Right lobe of liver (tissue), 6 donors: ENCODE measurements around the gene PRSS36. TPM values are rescaled to one million over a fixed set of nuclear protein-coding genes. Genes with fewer than 3 reads are reported as not detected.

Experiments
- ATAC-seq, 4 donors: fragments of 200-7000 bp; cut with Tn5 transposase; one replicate each; pipeline ENCODE4 v1.9.1; 2020; ENCODE audit warnings: mild to moderate bottlenecking in 4 of 4, moderate library complexity in 4 of 4
- DNase-seq, 3 donors: peaks; one replicate each; pipeline ENCODE4 v3.0.0-alpha.2; 2020
- H3K27ac ChIP-seq, 3 donors: fragments of 200-600 bp; one replicate each; pipeline ENCODE4 v1.8.0; 2022
- H3K27me3 ChIP-seq, 2 donors: fragments of 200-600 bp; one replicate each; pipeline ENCODE4 v1.8.0; 2022
- H3K36me3 ChIP-seq, 4 donors: fragments of 200-600 bp; sonication (generic) in 1 of 4; one replicate each; pipeline versions ENCODE4 v1.5.1 to v1.8.0; 2017 to 2022; ENCODE audit warnings: control low read depth in 1 of 4
- H3K4me1 ChIP-seq, 4 donors: fragments of 200-600 bp; sonication (generic) in 1 of 4; one replicate each; pipeline versions ENCODE4 v1.5.1 to v1.8.0; 2017 to 2022; ENCODE audit warnings: control low read depth in 1 of 4
- H3K4me3 ChIP-seq, 3 donors: fragments of 200-600 bp; one replicate each; pipeline ENCODE4 v1.8.0; 2022
- H3K9me3 ChIP-seq, 4 donors: fragments of 200-600 bp; sonication (generic) in 1 of 4; one replicate each; pipeline versions ENCODE4 v1.5.1 to v1.8.0; 2017 to 2022; ENCODE audit warnings: control low read depth in 1 of 4
- POLR2A ChIP-seq: fragments of 450-650 bp; IDR thresholded peaks from one replicate; pipeline ENCODE4 v1.6.1; 2017; ENCODE audit warnings: antibody characterized with exemption, mild to moderate bottlenecking
- whole genome bisulfite sequencing: methylation state at CpG from one replicate; pipeline ENCODE4 v1.1.6; 2018; ENCODE audit warnings: low coverage, low lambda C conversion rate; ENCODE audit not compliant: insufficient coverage; ENCODE audit errors: missing lambda C conversion rate; 5-methylcytosine and 5-hydroxymethylcytosine counted together
- intact Hi-C, 2 donors: fragments of 100-400 bp; cut with DNase I; formaldehyde crosslinking; loops; one replicate each; pipeline versions ENCODE4 v1.11.2 to v1.14.1; 2022
- small RNA-seq, 2 experiments: library from RNA; depleted of rRNA; stranded (forward); fragments of <200 nt; gene quantifications; one replicate each; pipeline ENCODE3, GENCODE V24; 2016
- total RNA-seq, 6 experiments: library from RNA; depleted of rRNA in 2 of 6; stranded (reverse); fragments of >200 nt in 2 of 6; fragmentation: NEBNext Ultra II Directional in 3 of 6; extraction: Animal tissue kit (Norgen Biotek cat#: 25700) in 3 of 6; gene quantifications; one replicate each; pipeline versions ENCODE4 v1.1.0 to v1.2.4, GENCODE V29; 2016 to 2023
- TF ChIP-seq, protein P1 (sequence below), 4 donors: fragments of 200-600 bp in 3 of 4; fragments of 450-650 bp in 1 of 4; IDR thresholded peaks; one replicate each; pipeline versions ENCODE4 v1.5.1 to v1.8.0; 2016 to 2022; ENCODE audit warnings: antibody characterized with exemption in 4 of 4, mild to moderate bottlenecking in 2 of 4
- donor health status: DM: no; HTN: yes; CAD: no.
- donor health status: DM: no; HTN: no; CAD: no.
- donor health status: DM: no; HTN: no; CAD: no.
- donor health status: DM: no; HTN: yes; CAD: no.
- donor health status: DM: no; HTN: yes; CAD: no.

Gene PRSS36
- total RNA-seq, 6 experiments from 2014 or later, result 0.25 to 1.6 (median 1.0) TPM

DNA sequence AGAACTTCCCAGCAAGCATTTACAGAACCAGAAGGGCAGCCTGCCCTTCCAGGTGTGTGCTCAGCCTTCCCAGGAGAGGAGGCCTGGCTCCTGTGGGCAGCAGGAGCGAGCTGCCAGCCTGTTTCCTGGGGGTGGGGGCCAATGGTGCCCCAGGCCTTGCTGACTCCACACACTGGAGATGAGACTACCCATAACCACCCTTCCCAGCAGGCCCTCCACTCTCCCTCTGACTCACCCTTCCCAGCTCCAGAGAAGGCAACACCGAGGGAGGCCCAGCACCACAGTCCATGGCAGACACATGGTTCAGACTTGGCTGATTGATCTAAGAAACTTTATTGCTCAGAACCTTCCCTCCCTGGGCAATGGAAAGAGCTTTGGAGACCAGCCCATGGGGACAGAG is 59.3 kb downstream of the PRSS36 start:
- Histone ChIP-seq H3K4me3 (no peak overlapping the region), H3K27ac (no peak overlapping the region), H3K4me1 (peaks cover 0 to 15% (median 0%) of the 10 kb centered on the region in 4 donors), H3K9me3 (no peaks in the 10 kb centered on the region), H3K27me3 (no peaks in the 10 kb centered on the region), H3K36me3 (peaks cover 0 to 54% (median 24%) of the 10 kb centered on the region in 4 donors)
- ATAC-seq, result no peak
- no peak for TF ChIP-seq POLR2A
- TF ChIP-seq, protein P1, sequence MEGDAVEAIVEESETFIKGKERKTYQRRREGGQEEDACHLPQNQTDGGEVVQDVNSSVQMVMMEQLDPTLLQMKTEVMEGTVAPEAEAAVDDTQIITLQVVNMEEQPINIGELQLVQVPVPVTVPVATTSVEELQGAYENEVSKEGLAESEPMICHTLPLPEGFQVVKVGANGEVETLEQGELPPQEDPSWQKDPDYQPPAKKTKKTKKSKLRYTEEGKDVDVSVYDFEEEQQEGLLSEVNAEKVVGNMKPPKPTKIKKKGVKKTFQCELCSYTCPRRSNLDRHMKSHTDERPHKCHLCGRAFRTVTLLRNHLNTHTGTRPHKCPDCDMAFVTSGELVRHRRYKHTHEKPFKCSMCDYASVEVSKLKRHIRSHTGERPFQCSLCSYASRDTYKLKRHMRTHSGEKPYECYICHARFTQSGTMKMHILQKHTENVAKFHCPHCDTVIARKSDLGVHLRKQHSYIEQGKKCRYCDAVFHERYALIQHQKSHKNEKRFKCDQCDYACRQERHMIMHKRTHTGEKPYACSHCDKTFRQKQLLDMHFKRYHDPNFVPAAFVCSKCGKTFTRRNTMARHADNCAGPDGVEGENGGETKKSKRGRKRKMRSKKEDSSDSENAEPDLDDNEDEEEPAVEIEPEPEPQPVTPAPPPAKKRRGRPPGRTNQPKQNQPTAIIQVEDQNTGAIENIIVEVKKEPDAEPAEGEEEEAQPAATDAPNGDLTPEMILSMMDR (IDR thresholded peaks at IDR 0.05), result no peak
- 78% methylated on average over 1 of the region's 2 CpGs for WGBS
- DNase-seq, result no peak
- intact Hi-C loops, result loop anchor here in 1 of 2 donors (5.0 kb wide), 1 partner anchor 108 kb away; no protein-coding TSS in a partner anchor

DNA sequence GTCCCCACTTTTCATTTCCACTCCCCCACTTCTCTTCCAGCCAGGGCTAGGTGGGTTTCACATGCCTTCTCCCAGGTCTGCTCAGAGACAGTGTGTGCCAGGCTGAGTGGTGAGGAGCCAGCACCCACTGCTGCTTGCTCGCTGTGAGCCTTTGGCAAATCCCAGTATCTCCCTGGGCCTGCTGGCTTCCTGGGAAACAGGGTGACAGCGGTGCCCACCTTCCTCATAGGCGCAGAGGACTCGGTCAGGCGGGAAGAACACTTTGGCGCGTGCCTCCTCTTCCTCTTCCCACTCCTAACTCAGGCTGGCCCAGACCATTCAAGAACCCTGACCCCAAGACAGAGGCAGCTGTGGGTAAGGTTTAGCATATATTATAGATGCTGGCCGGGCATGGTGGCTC is 60.7 kb downstream of the PRSS36 start:
- TF ChIP-seq, protein P1 (IDR thresholded peaks at IDR 0.05), result no peak

More for the DNA sequence above, 60.7 kb downstream of the PRSS36 start:
- Histone ChIP-seq H3K27me3 (no peaks in the 10 kb centered on the region), H3K4me1 (peaks cover 0 to 9% (median 0%) of the 10 kb centered on the region in 4 donors), H3K27ac (no peak overlapping the region), H3K4me3 (no peak overlapping the region), H3K9me3 (no peaks in the 10 kb centered on the region), H3K36me3 (peaks cover 0 to 65% (median 29%) of the 10 kb centered on the region in 4 donors)
- ATAC-seq, result no peak
- DNase-seq, result no peak
- intact Hi-C loops, result loop anchor here in 1 of 2 donors (10.0 kb wide), 1 partner anchor 104 kb away; the partner anchor contains the start of gene HSD3B7
- WGBS, result no CpG with 5 or more reads among the region's 8 CpGs

Small RNAs within 50 kb of the gene (small RNA-seq; reads per million reads assigned to genes)
- gene AC009088.4 (0 reads per million in 2 experiments), gene NDUFA3P6 (0 reads per million in 2 experiments)

Other genes starting within 250 kb of the PRSS36 start
- gene FBXL19, start 226.5 kb downstream of the PRSS36 start, total RNA-seq, result 1 to 10 TPM; 2.8 to 8.0 (median 3.4) TPM
- 10 to 100 TPM; 27.7 to 56.6 (median 31.6) TPM for gene ORAI3, start 201.0 kb downstream of the PRSS36 start, total RNA-seq
- gene SETD1A, start 192.3 kb downstream of the PRSS36 start, total RNA-seq, result 1 to 10 TPM; 3.7 to 7.4 (median 6.9) TPM
- 100 to 1,000 TPM in 3 of 6 experiments, 10 to 100 TPM in 3; 54.6 to 219 (median 86.9) TPM for gene HSD3B7, start 164.9 kb downstream of the PRSS36 start, total RNA-seq
- 1 to 10 TPM in 4 of 6 experiments, under 1 TPM in 2; 0.61 to 4.5 (median 2.6) TPM for gene STX1B, start 139.4 kb downstream of the PRSS36 start, total RNA-seq
- 10 to 100 TPM; 18.8 to 52.8 (median 23.6) TPM for gene STX4, start 116.5 kb downstream of the PRSS36 start, total RNA-seq
- gene ZNF668, start 75.8 kb downstream of the PRSS36 start, total RNA-seq, result 1 to 10 TPM; 2.0 to 4.6 (median 3.5) TPM
- 1 to 10 TPM; 4.2 to 5.0 (median 4.5) TPM for gene ZNF646, start 75.6 kb downstream of the PRSS36 start, total RNA-seq
- 10 to 100 TPM in 1 of 6 experiments, 1 to 10 TPM in 5; 2.3 to 14.8 (median 3.9) TPM for gene PRSS53, start 61.1 kb downstream of the PRSS36 start, total RNA-seq
- 100 to 1,000 TPM; 102 to 297 (median 199) TPM for gene VKORC1, start 55.3 kb downstream of the PRSS36 start, total RNA-seq
- 10 to 100 TPM; 34.8 to 61.5 (median 41.8) TPM for gene BCKDK, start 41.7 kb downstream of the PRSS36 start, total RNA-seq
- 10 to 100 TPM; 20.4 to 29.9 (median 25.2) TPM for gene KAT8, start 32.4 kb downstream of the PRSS36 start, total RNA-seq
- gene PRSS8, start 14.3 kb downstream of the PRSS36 start, total RNA-seq, result 10 to 100 TPM in 4 of 6 experiments, 1 to 10 TPM in 2; 5.6 to 20.0 (median 13.1) TPM
- 10 to 100 TPM; 18.7 to 69.7 (median 40.4) TPM for gene FUS, start 30.1 kb upstream of the PRSS36 start, total RNA-seq
- gene PYCARD, start 52.7 kb upstream of the PRSS36 start, total RNA-seq, result 10 to 100 TPM in 3 of 6 experiments, 1 to 10 TPM in 3; 5.7 to 14.9 (median 9.6) TPM
- under 1 TPM in 1 of 6 experiments, not detected in 5; 0.06 TPM for gene TRIM72, start 64.1 kb upstream of the PRSS36 start, total RNA-seq
- gene PYDC1, start 67.1 kb upstream of the PRSS36 start, total RNA-seq, result not detected
- 10 to 100 TPM in 1 of 6 experiments, 1 to 10 TPM in 5; 2.7 to 11.6 (median 4.3) TPM for gene ITGAM, start 109.9 kb upstream of the PRSS36 start, total RNA-seq
- gene ITGAX, start 205.1 kb upstream of the PRSS36 start, total RNA-seq, result 10 to 100 TPM in 1 of 6 experiments, 1 to 10 TPM in 5; 2.0 to 15.3 (median 5.2) TPM
- 1 to 10 TPM in 1 of 6 experiments, under 1 TPM in 3, not detected in 2; 0.13 to 2.0 (median 0.69) TPM for gene ITGAD, start 243.3 kb upstream of the PRSS36 start, total RNA-seq